ENCODE data around the gene LY6G6F.

- TF ChIP-seq, protein P1, sequence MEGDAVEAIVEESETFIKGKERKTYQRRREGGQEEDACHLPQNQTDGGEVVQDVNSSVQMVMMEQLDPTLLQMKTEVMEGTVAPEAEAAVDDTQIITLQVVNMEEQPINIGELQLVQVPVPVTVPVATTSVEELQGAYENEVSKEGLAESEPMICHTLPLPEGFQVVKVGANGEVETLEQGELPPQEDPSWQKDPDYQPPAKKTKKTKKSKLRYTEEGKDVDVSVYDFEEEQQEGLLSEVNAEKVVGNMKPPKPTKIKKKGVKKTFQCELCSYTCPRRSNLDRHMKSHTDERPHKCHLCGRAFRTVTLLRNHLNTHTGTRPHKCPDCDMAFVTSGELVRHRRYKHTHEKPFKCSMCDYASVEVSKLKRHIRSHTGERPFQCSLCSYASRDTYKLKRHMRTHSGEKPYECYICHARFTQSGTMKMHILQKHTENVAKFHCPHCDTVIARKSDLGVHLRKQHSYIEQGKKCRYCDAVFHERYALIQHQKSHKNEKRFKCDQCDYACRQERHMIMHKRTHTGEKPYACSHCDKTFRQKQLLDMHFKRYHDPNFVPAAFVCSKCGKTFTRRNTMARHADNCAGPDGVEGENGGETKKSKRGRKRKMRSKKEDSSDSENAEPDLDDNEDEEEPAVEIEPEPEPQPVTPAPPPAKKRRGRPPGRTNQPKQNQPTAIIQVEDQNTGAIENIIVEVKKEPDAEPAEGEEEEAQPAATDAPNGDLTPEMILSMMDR (conservative IDR thresholded peaks at IDR 0.05; ENCODE audit: low read depth in 2 of 2), result no peak
- TF ChIP-seq EZH2phosphoT487 (IDR thresholded peaks at IDR 0.05; ENCODE audit: unreplicated experiment) (no peak), EZH2 (IDR thresholded peaks at IDR 0.05; ENCODE audit: low read depth, unreplicated experiment) (no peak), POLR2AphosphoS5 (IDR thresholded peaks at IDR 0.05; ENCODE audit: low read depth) (no peak), JUNB (IDR thresholded peaks at IDR 0.05; ENCODE audit: unreplicated experiment) (no peak), REST (IDR thresholded peaks at IDR 0.05; ENCODE audit: unreplicated experiment) (no peak), ZNF114 (CRISPR knock-in tag; IDR thresholded peaks at IDR 0.05) (no peak), ZNF462 (CRISPR knock-in tag; IDR thresholded peaks at IDR 0.05) (no peak), CREB1 (CRISPR knock-in tag; IDR thresholded peaks at IDR 0.05; ENCODE audit: low read depth) (no peak), NANOG (IDR thresholded peaks at IDR 0.05; ENCODE audit: borderline replicate concordance) (no peak)
- TF ChIP-seq, protein P2, sequence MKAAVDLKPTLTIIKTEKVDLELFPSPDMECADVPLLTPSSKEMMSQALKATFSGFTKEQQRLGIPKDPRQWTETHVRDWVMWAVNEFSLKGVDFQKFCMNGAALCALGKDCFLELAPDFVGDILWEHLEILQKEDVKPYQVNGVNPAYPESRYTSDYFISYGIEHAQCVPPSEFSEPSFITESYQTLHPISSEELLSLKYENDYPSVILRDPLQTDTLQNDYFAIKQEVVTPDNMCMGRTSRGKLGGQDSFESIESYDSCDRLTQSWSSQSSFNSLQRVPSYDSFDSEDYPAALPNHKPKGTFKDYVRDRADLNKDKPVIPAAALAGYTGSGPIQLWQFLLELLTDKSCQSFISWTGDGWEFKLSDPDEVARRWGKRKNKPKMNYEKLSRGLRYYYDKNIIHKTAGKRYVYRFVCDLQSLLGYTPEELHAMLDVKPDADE (IDR thresholded peaks at IDR 0.05), result no peak
These were observed 18.6 kb upstream of the LY6G6F start for GRCh38 chr6:31687860-31688693.
